Lung (tissue), 12 donors: Measurements from ENCODE around the gene RSU1. TPM values are rescaled to one million over a fixed set of nuclear protein-coding genes. Genes with fewer than 3 reads are reported as not detected.

Source experiments
- ATAC-seq: fragments of 200-7000 bp; cut with Tn5 transposase; one replicate; pipeline ENCODE4 v1.9.1; 2020; ENCODE audit warnings: moderate number of reproducible peaks; ENCODE audit not compliant: insufficient read depth, low FRiP score
- DNase-seq, 3 donors: peaks; one replicate each; pipeline ENCODE4 v3.0.0-alpha.2; 2013 to 2017
- H3K27ac ChIP-seq, 2 donors: one replicate each; pipeline ENCODE4 v1.5.1; 2013; ENCODE audit warnings: mild to moderate bottlenecking in 2 of 2, moderate library complexity in 2 of 2, control low read depth in 1 of 2, inconsistent platforms in 1 of 2, low read depth in 1 of 2, low read length in 1 of 2
- H3K27me3 ChIP-seq, 3 donors: one replicate each; pipeline ENCODE4 v1.5.1; 2013; ENCODE audit warnings: low read length in 2 of 3; ENCODE audit not compliant: control insufficient read depth in 3 of 3, insufficient read depth in 3 of 3
- H3K36me3 ChIP-seq, 4 donors: one replicate each; pipeline ENCODE4 v1.5.1; 2013; ENCODE audit warnings: low read length in 4 of 4, mild to moderate bottlenecking in 1 of 4, moderate library complexity in 1 of 4; ENCODE audit not compliant: control insufficient read depth in 4 of 4, insufficient read depth in 4 of 4
- H3K4me1 ChIP-seq, 5 donors: one replicate each; pipeline ENCODE4 v1.5.1; 2013; ENCODE audit warnings: low read length in 5 of 5, mild to moderate bottlenecking in 2 of 5, moderate library complexity in 1 of 5; ENCODE audit not compliant: control insufficient read depth in 5 of 5, insufficient read depth in 5 of 5
- H3K4me3 ChIP-seq: one replicate; pipeline ENCODE4 v1.5.1; 2013; ENCODE audit warnings: mild to moderate bottlenecking, control low read depth, moderate library complexity
- H3K9ac ChIP-seq, 2 donors: one replicate each; pipeline ENCODE4 v1.5.1; 2013; ENCODE audit warnings: low read length in 2 of 2, control low read depth in 1 of 2; ENCODE audit not compliant: insufficient read depth in 1 of 2
- H3K9me3 ChIP-seq, 4 donors: one replicate each; pipeline ENCODE4 v1.5.1; 2013; ENCODE audit warnings: low read length in 3 of 4, mild to moderate bottlenecking in 1 of 4, moderate library complexity in 1 of 4; ENCODE audit not compliant: control insufficient read depth in 4 of 4, insufficient read depth in 3 of 4
- CTCF ChIP-seq: IDR thresholded peaks from 2 replicates; pipeline ENCODE4 v1.5.1; 2012; ENCODE audit warnings: mild to moderate bottlenecking; ENCODE audit errors: control extremely low read depth, extremely low read depth
- WGBS, 2 donors: extraction: QIAGEN DNeasy Blood & Tissue Kit; methylation state at CpG; one replicate each; pipeline ENCODE4 v1.1.7; 2013; 5-methylcytosine and 5-hydroxymethylcytosine counted together
- polyA plus RNA-seq, 2 donors: library from polyadenylated mRNA; stranded (reverse); fragments of 200-250 nt; gene quantifications; one replicate each; pipeline ENCODE4 v1.2.1, GENCODE V29; 2013
- total RNA-seq, 2 donors: library from RNA; depleted of rRNA in 1 of 2; stranded (reverse); fragments of >200 nt in 1 of 2; gene quantifications; one replicate each; pipeline ENCODE4 v1.2.1, GENCODE V29; 2014 to 2021
- donor health status: control.
- donor health status: control.
- donor health status: Bipolar disorder and iron deficiency.
- donor health status: healthy.
- donor health status: DM: yes; HTN: yes; CAD: no.

The RSU1 gene
- total and polyA plus RNA-seq, 4 donors = 36.0 to 81.5 (median 57.9) TPM

GRCh38 chr10:16640153-16640552 lies 177.1 kb downstream of the RSU1 start:
- no peak overlapping the region for H3K27ac ChIP-seq
- no peak overlapping the region for H3K4me3 ChIP-seq
- H3K9me3 ChIP-seq = no peaks in the 10 kb centered on the region
- ATAC-seq (no peak), DNase-seq (no peak)
- whole genome bisulfite sequencing, 2 donors = 73 to 84% methylated on average over 2 of the region's 2 CpGs
- peaks cover 0 to 2% (median 0%) of the 10 kb centered on the region in 4 donors for H3K36me3 ChIP-seq
- peaks cover 0 to 14% (median 0%) of the 10 kb centered on the region in 5 donors for H3K4me1 ChIP-seq
- TF ChIP-seq CTCF = no peak
- H3K27me3 ChIP-seq = no peaks in the 10 kb centered on the region
- H3K9ac ChIP-seq = no peak overlapping the region

- Histone ChIP-seq H3K9me3 (no peaks in the 10 kb centered on the region), H3K27me3 (no peaks in the 10 kb centered on the region), H3K27ac (no peak overlapping the region), H3K36me3 (peaks cover 0 to 2% (median 0%) of the 10 kb centered on the region in 4 donors), H3K4me1 (peaks cover 0 to 14% (median 0%) of the 10 kb centered on the region in 5 donors), H3K9ac (no peak overlapping the region), H3K4me3 (no peak overlapping the region)
- DNase-seq (no peak), ATAC-seq (no peak)
- 91 to 94% methylated on average over 4 of the region's 4 CpGs for WGBS, 2 donors
- no peak for TF ChIP-seq CTCF
Measured at GRCh38 chr10:16639471-16639870, 177.8 kb downstream of the RSU1 start.

GRCh38 chr10:16632996-16633395 lies 184.2 kb downstream of the RSU1 start:
- no peak for TF ChIP-seq CTCF
- no peak overlapping the region for H3K4me3 ChIP-seq
- no peak overlapping the region for H3K27ac ChIP-seq
- 98 to 99% methylated on average over 5 of the region's 5 CpGs for WGBS, 2 donors
- H3K27me3 ChIP-seq = no peaks in the 10 kb centered on the region
- DNase-seq (no peak), ATAC-seq (no peak)
- H3K4me1 ChIP-seq = no peaks in the 10 kb centered on the region
- no peaks in the 10 kb centered on the region for H3K9me3 ChIP-seq
- no peak overlapping the region for H3K9ac ChIP-seq
- H3K36me3 ChIP-seq = no peaks in the 10 kb centered on the region

GRCh38 chr10:16626697-16627096 lies 190.5 kb downstream of the RSU1 start:
- no peak for DNase-seq
- TF ChIP-seq CTCF = no peak
- no peaks in the 10 kb centered on the region for H3K9me3 ChIP-seq
- no peak for ATAC-seq
- no peaks in the 10 kb centered on the region for H3K36me3 ChIP-seq
- H3K27ac ChIP-seq = no peak overlapping the region
- H3K4me1 ChIP-seq = peaks cover 0 to 2% (median 0%) of the 10 kb centered on the region in 5 donors
- no peak overlapping the region for H3K9ac ChIP-seq
- H3K4me3 ChIP-seq = no peak overlapping the region
- 84 to 88% methylated on average over 5 of the region's 5 CpGs for WGBS, 2 donors
- no peaks in the 10 kb centered on the region for H3K27me3 ChIP-seq
